Natural killer cell treated with Interleukin-12 subunit alpha and Interleukin-12 subunit beta and Interleukin-15 and Interleukin-18, amount 100 ng/mL, for 72 hours (primary cell): ENCODE results near the gene ISY1. TPM values are rescaled to one million over a fixed set of nuclear protein-coding genes. Genes with fewer than 3 reads are reported as not detected.
"Not testable (repeated sequence)": the region's sequence is repeated elsewhere in the genome, so short reads cannot be mapped to it uniquely, and the experiment has no call there.

Source experiments
- ATAC-seq, 2 donors: fragments of 150-1000 bp; cut with Tn5 transposase in 1 of 2; sonication (Bioruptor Pico), chemical (Tn5 transposase) in 1 of 2; 2 replicates each; pipeline ENCODE4 v1.10.0; 2021
- DNase-seq: peaks from one replicate; pipeline ENCODE4 v3.0.0; 2022; ENCODE audit warnings: low spot score
- H3K27ac Mint-ChIP-seq, 2 donors: 1 replicate in 1 of 2; 2 replicates in 1 of 2; pipeline ENCODE4 v1.8.0; 2022; ENCODE audit warnings: mixed read lengths in 2 of 2, mild to moderate bottlenecking in 1 of 2, moderate library complexity in 1 of 2
- H3K27me3 Mint-ChIP-seq, 2 donors: 1 replicate in 1 of 2; 2 replicates in 1 of 2; pipeline ENCODE4 v1.8.0; 2022; ENCODE audit warnings: mixed read lengths in 2 of 2
- H3K36me3 Mint-ChIP-seq: one replicate; pipeline ENCODE4 v1.8.0; 2022; ENCODE audit warnings: mixed read lengths
- H3K4me1 Mint-ChIP-seq, 2 donors: 1 replicate in 1 of 2; 2 replicates in 1 of 2; pipeline ENCODE4 v1.8.0; 2022; ENCODE audit warnings: low read depth in 2 of 2, mixed read lengths in 2 of 2, mild to moderate bottlenecking in 1 of 2
- H3K4me3 Mint-ChIP-seq: one replicate; pipeline ENCODE4 v1.8.0; 2022; ENCODE audit warnings: mixed read lengths
- H3K9me3 Mint-ChIP-seq: 2 replicates; pipeline ENCODE4 v1.8.0; 2022; ENCODE audit warnings: mixed read lengths
- total RNA-seq, 2 donors: library from RNA; stranded (reverse); gene quantifications; one replicate each; pipeline ENCODE4 v1.2.3, GENCODE V29; 2022

The ISY1 gene
- total RNA-seq, 2 donors from 2014 or later, result 54.7 to 59.7 TPM

DNA sequence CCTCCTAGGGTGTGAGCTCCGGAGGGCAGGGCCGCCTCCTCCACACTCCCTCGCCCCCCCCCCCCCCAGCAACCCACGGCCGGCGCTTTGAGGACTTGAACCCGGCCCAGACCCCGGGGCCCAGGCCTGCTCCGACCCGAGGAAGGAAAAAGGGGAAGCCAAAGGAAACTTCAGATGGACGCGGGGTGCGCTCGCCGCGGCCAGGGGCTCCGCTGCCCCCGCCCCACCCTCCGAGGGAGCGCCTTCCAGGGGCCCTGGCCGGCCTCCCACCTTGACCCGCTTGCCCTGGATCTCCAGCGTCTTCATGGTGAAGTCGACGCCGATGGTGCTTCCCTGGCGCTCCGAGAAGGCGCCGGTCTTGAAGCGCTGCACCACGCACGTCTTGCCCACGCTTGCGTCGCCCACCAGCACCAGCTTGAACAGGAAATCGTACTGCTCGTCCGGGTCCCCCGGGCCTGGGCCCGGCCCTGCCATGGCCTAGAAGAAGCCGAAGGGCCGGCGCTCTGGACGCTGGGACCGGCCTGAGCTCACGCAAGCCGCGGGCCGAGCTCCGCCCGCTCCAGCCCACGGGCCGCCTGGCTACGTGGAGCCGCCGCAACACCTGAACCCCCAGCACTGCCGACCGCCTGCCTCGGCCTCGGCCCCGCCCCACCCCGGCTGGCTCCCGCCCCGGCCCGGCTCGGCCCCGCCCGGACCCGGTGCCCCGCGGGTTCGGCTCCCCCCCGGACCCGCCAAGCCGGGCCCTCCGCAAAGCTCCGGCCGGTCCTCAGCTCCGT is 39.7 kb downstream of the ISY1 start:
- H3K36me3 Mint-ChIP-seq, result peaks cover 7% of the 10 kb centered on the region
- peak overlapping the region; percentile 96 for H3K4me3 Mint-ChIP-seq
- H3K27ac Mint-ChIP-seq, result peak overlapping the region; percentile 95
- ATAC-seq (peak in 1 of 2 donors; percentile 50), DNase-seq (no peak)
- peaks cover 53 to 58% of the 10 kb centered on the region in 2 donors for H3K4me1 Mint-ChIP-seq
- H3K9me3 Mint-ChIP-seq, result no peaks in the 10 kb centered on the region
- H3K27me3 Mint-ChIP-seq, result no peaks in the 10 kb centered on the region

DNA sequence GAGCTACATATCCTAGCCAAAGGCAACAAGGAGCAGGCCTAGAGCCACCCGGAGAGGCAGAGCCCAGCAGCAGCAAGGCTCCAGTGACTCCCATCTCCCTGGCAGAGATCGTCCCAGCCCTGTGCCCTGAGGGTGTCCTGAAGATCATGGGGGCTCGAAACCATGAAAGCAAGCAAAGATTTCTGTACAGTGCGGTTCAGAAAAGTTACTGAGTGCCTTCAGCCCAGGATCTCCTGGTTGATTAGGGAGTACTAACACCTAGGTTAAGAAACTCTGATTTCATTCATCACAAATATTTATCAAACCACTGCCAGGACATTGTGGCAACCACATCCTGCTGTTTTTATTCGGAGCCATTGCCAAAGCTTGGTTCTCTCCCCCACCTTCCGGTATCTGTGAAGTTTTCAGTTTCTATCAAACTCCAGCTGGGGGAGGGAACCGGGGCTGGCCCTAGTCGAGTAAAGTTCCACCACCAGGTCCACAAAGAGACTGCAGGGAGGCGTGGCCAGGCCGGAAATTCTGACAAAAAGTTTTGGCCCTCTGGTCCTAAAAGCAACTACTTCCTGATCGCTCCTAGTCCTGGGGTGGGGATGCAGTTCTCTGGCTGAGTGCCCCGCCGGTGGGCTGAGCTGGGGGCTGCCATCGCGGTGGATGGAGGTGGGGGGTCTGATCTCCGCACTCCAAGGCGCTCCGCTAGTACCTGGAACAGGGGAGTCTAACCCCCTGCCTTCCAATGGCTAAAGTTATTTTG is 40.4 kb downstream of the ISY1 start:
- peaks cover 7% of the 10 kb centered on the region for H3K36me3 Mint-ChIP-seq
- peak overlapping the region; percentile 95 for H3K27ac Mint-ChIP-seq
- no peaks in the 10 kb centered on the region for H3K27me3 Mint-ChIP-seq
- peak overlapping the region; percentile 96 for H3K4me3 Mint-ChIP-seq
- H3K9me3 Mint-ChIP-seq, result no peaks in the 10 kb centered on the region
- H3K4me1 Mint-ChIP-seq, result peaks cover 55 to 61% of the 10 kb centered on the region in 2 donors
- ATAC-seq, result peak; percentile 87 to 89
- peak; percentile 96 for DNase-seq

DNA sequence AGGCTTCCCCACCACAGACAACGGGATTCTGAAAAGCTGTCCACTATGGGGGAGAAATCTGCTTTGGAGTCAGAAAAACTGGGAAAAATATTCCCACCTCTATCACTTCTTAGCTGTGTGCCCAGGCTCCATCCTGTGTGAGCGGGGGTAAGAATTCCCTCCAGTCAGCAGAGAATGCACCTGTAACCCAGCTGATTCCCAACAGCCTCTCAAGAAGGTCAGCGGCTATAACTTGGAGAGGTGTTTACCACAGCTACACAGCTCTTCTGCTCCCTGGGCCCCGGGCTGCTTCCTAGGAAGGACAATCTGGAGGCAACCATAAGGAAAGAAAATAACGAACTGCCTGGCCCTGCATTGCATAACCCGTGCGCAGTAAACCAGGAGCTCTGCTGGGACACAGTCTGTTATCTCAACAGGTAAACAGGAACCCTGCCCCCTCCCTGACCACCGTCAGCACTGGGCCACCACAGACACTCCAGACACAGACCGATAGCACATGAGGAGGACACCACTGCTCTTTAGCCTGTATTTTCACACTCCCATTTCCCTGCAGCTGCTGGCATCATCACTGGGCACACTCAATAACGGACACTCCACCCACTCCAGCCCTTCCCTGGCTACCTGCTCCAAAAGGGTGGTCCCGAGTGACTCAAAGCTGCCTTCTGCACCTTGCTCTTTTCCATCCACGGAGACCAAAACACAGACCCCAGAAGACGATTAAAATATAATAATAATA is 41.3 kb downstream of the ISY1 start:
- H3K27ac Mint-ChIP-seq, result peak overlapping the region; percentile 95
- H3K36me3 Mint-ChIP-seq, result peaks cover 7% of the 10 kb centered on the region
- no peaks in the 10 kb centered on the region for H3K27me3 Mint-ChIP-seq
- peaks cover 60 to 67% of the 10 kb centered on the region in 2 donors for H3K4me1 Mint-ChIP-seq
- H3K9me3 Mint-ChIP-seq, result no peaks in the 10 kb centered on the region
- peak overlapping the region; percentile 96 for H3K4me3 Mint-ChIP-seq
- DNase-seq, result no peak
- ATAC-seq, result no peak

DNA sequence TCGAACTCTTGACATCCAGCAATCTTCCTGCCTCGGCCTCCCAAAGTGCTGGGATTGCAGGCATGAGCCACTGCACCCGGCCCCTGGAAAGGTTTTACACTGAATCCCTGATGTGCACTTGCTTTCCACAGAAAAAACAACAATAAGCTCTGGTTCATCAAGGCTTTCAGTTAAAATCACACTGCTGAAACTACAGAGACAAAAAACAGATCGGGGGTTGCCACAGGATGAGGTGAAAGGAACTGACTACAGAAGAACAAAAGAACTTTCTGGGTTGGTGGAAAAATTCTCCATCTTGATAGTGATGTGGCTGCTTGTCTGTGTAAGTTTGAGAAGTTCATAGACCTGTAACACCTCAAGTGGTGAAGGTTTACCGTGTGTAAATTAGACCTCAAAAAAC is 42.1 kb downstream of the ISY1 start:
- ATAC-seq (no peak), DNase-seq (no peak)
- Mint-ChIP-seq H3K36me3 (peaks cover 7% of the 10 kb centered on the region), H3K4me3 (peak overlapping the region; percentile 96), H3K27me3 (no peaks in the 10 kb centered on the region), H3K4me1 (peaks cover 64 to 70% of the 10 kb centered on the region in 2 donors), H3K9me3 (no peaks in the 10 kb centered on the region), H3K27ac (peak overlapping the region; percentile 95)

DNA sequence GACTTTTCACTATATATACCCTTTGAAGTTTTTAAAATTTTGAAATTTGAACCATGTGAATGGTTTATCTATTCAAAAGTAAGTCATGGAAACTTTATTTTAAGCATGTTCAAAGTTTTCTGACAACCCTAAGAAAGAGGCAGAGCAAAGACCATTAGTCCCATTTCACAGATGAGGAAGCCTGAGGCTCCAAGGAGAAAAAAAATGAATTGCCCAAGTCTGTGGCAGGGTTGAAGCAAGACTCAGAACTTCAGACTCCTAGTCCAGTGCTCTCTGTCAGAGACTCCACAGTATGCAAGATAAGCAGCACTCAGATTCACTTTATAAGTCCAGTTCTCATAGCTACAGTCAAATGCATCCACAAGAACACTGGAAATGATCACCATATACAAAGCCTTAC is 43.7 kb downstream of the ISY1 start:
- H3K27ac Mint-ChIP-seq, result peak overlapping the region; percentile 95
- DNase-seq (no peak), ATAC-seq (no peak)
- H3K36me3 Mint-ChIP-seq, result peaks cover 7% of the 10 kb centered on the region
- H3K27me3 Mint-ChIP-seq, result no peaks in the 10 kb centered on the region
- no peaks in the 10 kb centered on the region for H3K9me3 Mint-ChIP-seq
- peaks cover 56 to 57% of the 10 kb centered on the region in 2 donors for H3K4me1 Mint-ChIP-seq
- peak overlapping the region; percentile 96 for H3K4me3 Mint-ChIP-seq

DNA sequence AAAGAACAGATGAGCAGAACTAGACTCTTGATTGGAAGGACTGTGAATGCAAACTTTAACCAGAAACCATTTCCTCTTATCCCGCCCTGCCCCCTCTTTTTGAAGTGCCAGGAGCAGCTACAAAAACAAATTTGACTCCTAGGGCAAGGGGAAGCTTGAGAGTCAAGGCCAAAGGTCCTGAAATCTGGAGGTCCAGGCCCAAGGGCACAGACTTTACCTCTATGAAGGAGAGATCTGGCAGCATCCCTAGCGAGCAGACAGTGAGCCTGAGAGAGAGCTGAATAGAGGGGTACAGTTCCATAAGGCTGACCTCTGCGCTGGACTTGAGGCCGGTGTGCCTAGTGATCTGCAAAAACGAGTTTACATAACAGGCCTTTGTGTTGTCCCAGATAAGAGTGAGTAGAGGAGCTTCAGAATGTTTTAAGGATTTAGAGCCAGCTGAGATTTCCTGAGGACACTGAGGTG is 44.3 kb downstream of the ISY1 start:
- Mint-ChIP-seq H3K27me3 (no peaks in the 10 kb centered on the region), H3K9me3 (no peaks in the 10 kb centered on the region), H3K4me1 (peaks cover 52 to 57% of the 10 kb centered on the region in 2 donors), H3K36me3 (peaks cover 7% of the 10 kb centered on the region), H3K4me3 (peak overlapping the region; percentile 96), H3K27ac (peak overlapping the region; percentile 95)
- ATAC-seq (no peak), DNase-seq (no peak)

DNA sequence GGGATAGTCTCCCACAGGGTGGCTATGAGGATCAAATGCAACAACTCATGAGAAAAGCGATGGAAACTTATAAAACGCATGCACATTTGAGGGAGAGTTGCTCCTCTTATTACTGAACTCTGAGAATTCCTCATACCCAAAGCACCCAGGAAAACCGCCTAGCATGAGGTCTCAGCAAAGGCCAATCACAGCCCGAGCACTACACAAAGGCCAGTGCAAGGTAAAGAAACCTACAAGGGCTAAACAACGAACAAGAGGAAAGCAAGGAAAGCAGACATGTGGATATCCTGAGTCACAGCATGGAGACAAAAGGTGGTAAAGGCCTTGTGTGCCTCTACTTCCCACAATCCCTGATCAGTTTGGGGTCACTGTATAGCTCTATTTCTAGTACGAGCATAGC is 46.4 kb downstream of the ISY1 start:
- H3K27ac Mint-ChIP-seq, result peak overlapping the region; percentile 49 to 71
- H3K36me3 Mint-ChIP-seq, result peaks cover 14% of the 10 kb centered on the region
- H3K4me3 Mint-ChIP-seq, result no peak overlapping the region
- ATAC-seq (no peak), DNase-seq (no peak)
- H3K9me3 Mint-ChIP-seq, result no peaks in the 10 kb centered on the region
- no peaks in the 10 kb centered on the region for H3K27me3 Mint-ChIP-seq
- H3K4me1 Mint-ChIP-seq, result peaks cover 45 to 46% of the 10 kb centered on the region in 2 donors

DNA sequence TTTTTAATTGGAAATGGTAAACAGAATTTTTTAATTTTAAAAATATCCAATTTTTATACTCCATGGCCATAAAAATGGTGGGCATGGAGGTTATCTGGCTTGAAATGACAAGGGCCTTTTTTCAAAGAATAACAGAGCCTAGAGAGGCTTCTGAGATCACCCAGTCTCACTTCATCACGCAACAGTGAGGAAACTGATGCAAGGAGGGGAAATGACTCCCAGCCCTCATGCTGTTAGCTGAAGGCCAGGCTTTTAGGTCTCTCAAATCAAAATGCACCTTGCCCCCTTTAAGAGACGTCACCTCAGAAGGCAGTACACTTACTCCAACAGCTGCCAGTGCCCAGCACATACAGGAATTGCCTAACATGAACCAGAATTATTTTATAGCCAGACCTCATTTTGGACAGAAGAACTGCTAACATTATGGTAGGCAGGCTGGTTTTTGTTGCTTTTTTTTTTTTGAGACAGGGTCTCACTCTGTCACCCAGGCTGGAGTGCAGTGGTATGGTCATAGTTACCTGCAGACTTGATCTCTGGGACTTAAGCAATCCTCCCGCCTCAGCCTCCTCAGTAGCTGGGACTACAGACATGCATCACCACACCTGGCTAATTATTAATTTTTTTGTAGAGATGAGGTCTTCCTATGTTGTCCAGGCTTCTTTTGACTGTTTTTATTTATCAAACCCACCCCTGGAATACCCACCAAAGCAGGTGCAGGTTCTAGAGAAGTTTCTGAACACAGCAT is 48.4 kb downstream of the ISY1 start:
- DNase-seq (no peak), ATAC-seq (peak; percentile 89)

DNA sequence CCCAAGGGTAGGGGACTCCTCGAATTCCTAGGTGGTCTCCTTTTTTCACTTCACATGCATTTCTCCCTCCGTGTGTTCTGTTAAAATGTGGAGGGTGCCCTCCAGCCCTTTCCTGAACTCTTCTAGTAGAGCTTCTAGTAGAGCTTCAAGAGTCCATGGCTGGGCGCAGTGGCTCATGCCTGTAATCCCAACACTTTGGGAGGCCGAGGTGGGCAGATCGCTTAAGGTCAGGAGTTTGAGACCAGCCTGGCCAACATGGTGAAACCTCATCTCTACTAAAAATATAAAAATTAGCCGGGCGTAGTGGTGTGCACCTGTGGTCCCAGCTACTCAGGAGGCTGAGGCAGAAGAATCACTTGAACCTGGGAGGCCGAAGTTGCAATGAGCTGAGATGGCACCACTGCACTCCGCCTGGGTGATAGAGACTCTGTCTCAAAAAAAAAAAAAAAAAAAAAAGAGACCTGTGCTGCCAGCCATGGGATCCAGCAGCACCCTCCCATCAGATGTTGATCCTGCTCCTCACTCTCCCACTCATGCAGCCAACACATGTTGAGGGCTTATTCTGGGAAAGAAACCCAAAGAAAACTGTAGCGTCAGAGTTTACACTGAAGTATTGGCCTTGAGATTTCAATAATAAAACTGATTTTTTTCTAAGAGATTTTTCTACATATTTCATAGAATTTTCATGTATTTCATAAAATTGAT is 49.6 kb downstream of the ISY1 start:
- not testable (repeated sequence) for H3K36me3 Mint-ChIP-seq, H3K4me3 Mint-ChIP-seq, ATAC-seq, H3K9me3 Mint-ChIP-seq, H3K27me3 Mint-ChIP-seq, DNase-seq
- H3K27ac Mint-ChIP-seq, result peak overlapping the region; percentile 75 to 89
- peaks cover 27 to 37% of the 10 kb centered on the region in 2 donors for H3K4me1 Mint-ChIP-seq

More for the DNA sequence above, 48.4 kb downstream of the ISY1 start:
- no peaks in the 10 kb centered on the region for H3K9me3 Mint-ChIP-seq
- H3K4me3 Mint-ChIP-seq, result peak overlapping the region; percentile 47
- no peaks in the 10 kb centered on the region for H3K27me3 Mint-ChIP-seq
- peaks cover 39 to 41% of the 10 kb centered on the region in 2 donors for H3K4me1 Mint-ChIP-seq
- H3K36me3 Mint-ChIP-seq, result peaks cover 7% of the 10 kb centered on the region
- H3K27ac Mint-ChIP-seq, result peak overlapping the region; percentile 75 to 89

DNA sequence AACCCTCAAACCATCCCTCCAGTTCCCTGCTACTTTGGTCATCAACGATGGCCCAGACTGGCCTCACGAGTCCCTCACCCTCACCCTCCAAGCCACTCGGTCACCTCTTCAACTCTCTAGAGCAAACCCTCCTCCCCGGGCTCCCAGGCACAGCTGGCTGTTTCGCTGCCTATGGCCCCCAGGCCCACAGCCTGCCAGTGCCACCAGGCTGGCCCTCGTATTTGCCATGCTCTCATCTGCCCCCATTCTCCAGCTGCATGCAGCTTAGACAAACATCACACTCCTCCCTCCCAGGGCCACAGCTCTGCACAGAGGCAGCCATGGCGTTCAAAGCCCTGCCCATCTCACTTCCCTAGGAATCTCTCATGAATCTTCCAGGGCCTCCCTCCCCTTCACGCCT is 53.1 kb downstream of the ISY1 start:
- peak overlapping the region; percentile 49 to 83 for H3K27ac Mint-ChIP-seq
- H3K9me3 Mint-ChIP-seq, result no peaks in the 10 kb centered on the region
- peaks cover 32 to 44% of the 10 kb centered on the region in 2 donors for H3K4me1 Mint-ChIP-seq
- ATAC-seq, result no peak
- H3K27me3 Mint-ChIP-seq, result no peaks in the 10 kb centered on the region
- H3K36me3 Mint-ChIP-seq, result peaks cover 6% of the 10 kb centered on the region
- DNase-seq, result no peak
- H3K4me3 Mint-ChIP-seq, result no peak overlapping the region

DNA sequence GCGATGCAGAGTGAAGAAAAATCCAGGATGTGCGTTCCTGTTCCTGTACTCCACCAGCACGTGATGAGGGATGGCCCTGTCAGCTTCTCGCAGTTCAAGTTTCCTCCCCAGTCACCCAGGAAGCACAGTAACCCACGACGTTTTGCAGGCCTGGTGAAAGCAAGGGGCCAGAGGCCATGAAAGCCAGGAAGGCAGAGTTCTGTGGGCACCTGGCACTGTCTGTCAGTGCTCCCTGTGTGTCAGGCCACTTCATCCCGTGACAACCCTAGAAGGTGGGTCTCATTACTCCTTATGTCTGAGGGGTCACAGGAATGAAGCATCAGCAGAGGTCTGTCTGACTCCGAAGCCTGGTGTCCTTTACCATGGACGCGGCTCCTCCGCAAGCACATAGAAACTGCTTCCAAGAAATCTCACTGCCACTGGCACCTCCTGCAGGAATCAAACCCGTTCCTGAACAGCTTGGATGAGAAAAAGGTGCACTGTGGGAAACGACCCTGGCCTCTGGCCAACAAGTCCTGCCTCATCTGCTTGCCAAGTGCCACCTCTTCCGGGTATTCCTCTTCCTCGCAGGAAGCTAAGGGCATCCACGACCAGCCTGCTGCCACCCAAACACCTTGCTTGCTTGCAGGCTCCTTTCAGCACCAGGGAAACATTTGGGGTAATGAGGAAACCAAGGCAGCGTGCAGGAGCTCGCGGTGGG is 53.8 kb downstream of the ISY1 start:
- ATAC-seq (no peak), DNase-seq (no peak)
- H3K36me3 Mint-ChIP-seq, result peaks cover 6% of the 10 kb centered on the region
- no peaks in the 10 kb centered on the region for H3K9me3 Mint-ChIP-seq
- no peaks in the 10 kb centered on the region for H3K27me3 Mint-ChIP-seq
- peak overlapping the region in 1 of 2 donors; percentile 83 for H3K27ac Mint-ChIP-seq
- H3K4me3 Mint-ChIP-seq, result no peak overlapping the region
- peaks cover 32 to 42% of the 10 kb centered on the region in 2 donors for H3K4me1 Mint-ChIP-seq

DNA sequence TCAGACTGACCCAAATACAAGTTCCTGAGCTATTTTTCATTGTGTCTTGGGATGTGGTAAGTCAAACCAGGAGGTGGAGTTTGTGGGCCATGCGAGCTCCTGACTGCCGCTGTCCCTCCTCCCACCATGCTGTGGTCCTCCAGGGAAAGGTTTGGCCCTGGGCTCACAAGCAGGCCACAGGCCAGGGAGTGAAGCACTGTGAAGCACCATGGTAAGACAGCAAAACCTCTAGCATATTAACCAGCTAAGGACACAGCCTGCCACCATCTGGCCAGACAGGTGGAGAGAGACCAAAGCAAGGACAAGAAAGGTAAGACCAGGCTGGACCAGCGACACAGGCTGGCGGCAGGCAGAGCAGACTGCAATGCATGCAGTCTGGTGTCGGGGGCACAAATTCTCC is 54.5 kb downstream of the ISY1 start:
- H3K27ac Mint-ChIP-seq, result no peak overlapping the region
- H3K27me3 Mint-ChIP-seq, result no peaks in the 10 kb centered on the region
- DNase-seq (no peak), ATAC-seq (peak in 1 of 2 donors; percentile 24)
- H3K9me3 Mint-ChIP-seq, result no peaks in the 10 kb centered on the region
- peaks cover 39 to 49% of the 10 kb centered on the region in 2 donors for H3K4me1 Mint-ChIP-seq
- H3K36me3 Mint-ChIP-seq, result peaks cover 6% of the 10 kb centered on the region
- H3K4me3 Mint-ChIP-seq, result no peak overlapping the region
